ENCODE results near the gene BIRC7.

The BIRC7 gene

GRCh38 chr20:63284544-63284949 is 48.8 kb downstream of the BIRC7 start:
- no peak for DNase-seq

DNA sequence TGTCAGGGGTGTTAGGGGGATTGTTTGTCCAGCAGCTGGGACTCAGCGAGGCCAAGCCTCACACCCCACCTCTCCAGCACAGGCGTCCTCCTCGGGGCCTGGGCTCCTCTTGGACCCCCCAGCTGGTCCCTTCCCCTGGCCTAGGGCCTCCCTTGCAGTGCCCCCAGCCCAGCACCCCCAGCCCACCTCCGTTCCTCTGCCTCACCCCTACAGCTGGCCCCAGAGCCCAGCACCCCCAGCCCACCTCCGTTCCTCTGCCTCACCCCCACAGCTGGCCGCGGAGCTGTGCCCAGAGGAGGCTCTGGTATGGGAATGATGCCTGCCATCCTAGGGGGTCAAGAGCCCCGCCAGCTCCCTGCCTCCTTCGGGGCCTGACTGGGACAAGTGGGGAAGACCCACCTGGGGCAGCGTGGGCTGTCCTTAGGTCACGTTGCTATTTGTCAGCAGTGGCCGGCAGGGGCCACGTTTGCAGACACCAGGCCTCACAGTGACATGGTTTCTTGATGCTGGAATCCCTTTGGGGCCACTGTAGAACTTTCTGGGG is 49.3 kb downstream of the BIRC7 start:
- DNase-seq, result no peak

GRCh38 chr20:63285636-63286615 is 50.2 kb downstream of the BIRC7 start:
- no peak for DNase-seq

DNA sequence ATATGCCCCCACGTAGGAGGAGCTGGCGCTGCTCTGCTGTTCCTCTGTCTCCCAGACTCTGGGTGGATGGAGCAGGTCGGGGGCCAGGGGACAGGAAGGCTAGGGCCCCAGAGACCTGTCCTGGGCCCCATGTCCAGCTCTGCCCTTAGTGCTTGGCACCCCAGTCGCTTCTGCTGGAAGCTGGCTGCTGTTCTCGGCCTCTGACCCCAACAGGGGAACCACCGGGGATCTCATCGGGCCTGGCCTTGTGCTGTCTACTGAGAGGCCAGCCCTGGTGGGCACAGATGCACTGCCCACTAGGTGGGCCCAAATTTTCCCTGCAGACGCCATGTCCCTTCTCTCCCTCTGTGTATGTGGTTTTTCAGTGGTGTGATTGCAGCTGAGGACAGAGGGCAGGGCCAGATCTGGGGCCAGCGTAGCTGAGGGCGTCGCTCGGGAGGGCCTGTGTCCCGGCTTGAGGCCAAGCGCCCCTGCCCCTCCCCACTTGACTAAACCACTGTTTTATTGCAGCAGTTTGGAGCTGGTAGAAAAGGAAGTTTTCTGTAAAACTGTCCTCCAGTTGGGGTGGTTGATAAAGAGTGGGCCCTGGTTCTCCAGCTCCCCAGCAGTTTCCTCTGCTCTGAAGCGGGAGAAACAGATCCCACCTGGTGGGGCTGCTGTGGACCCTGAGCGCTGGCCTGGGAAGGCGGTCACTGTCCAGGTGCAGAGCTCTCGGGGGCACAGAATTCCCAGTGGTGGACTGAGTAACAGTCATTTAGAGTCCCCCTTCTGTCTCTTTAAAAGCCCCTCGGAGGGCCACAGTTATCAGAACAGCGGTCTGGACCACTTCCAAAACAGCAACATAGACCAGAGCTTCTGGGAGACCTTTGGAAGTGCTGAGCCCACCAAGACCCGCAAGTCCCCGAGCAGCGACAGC is 51.3 kb downstream of the BIRC7 start:
- no peak for DNase-seq

GRCh38 chr20:63287697-63288580 is 52.2 kb downstream of the BIRC7 start:
- DNase-seq, result no peak

DNA sequence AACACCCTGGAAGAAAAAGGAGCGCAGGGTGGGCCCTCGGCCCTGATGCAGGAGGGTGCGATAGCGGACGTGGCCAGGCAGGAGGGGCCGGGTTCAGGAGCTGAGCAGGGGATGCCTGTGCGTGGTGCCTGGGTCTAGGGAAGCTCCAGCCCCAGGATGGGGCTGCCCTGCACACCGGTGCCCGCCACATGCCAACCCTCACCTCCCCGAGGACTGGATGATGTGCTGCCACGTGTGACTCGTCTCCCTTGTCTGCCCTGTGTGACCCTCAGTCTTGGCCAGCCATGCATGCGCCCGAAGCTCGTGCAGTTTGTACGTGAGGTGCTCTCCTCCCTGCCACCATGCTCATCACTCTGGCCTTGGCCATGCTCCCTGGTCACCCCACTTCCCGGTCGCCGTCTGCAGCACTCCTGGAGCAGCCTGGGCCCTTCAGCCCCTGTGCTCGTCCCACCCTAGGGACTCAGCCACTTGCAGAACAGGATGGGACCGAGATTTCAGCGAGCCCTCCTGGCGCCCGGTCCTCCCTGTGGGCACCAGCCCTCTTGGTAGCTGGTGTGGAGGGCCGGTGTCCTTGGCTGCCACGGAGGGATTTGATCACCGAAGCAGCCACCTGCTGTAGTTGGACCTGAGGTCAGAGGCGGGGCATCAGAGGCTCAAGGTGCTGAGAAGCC is 53.0 kb downstream of the BIRC7 start:
- DNase-seq, result no peak

GRCh38 chr20:63289311-63290135 is 53.8 kb downstream of the BIRC7 start:
- no peak for DNase-seq

Measured in CD4-positive, alpha-beta T cell treated with Interferon gamma for 1 hour (primary cell).